Bronchial epithelial cell (primary cell): ENCODE results near the gene PIGQ. TPM values are rescaled to one million over a fixed set of nuclear protein-coding genes. Genes with fewer than 3 reads are reported as not detected.

ENCODE experiments used
- DNase-seq: peaks from one replicate; pipeline ENCODE4 v3.0.0-alpha.2; 2010; ENCODE audit warnings: low read depth
- FAIRE-seq: peaks from 2 replicates; lab custom pipeline; 2011; peaks lifted over from hg19 to GRCh38; lab: Jason Lieb, UNC
- H3K27me3 ChIP-seq: 2 replicates; pipeline ENCODE4 v1.5.1; 2011; ENCODE audit warnings: low read length; ENCODE audit not compliant: control insufficient read depth, insufficient read depth
- H3K36me3 ChIP-seq: 2 replicates; pipeline ENCODE4 v1.5.1; 2011; ENCODE audit warnings: low read length; ENCODE audit not compliant: control insufficient read depth, insufficient read depth
- H3K4me3 ChIP-seq: 2 replicates; pipeline ENCODE4 v1.5.1; 2011; ENCODE audit warnings: mild to moderate bottlenecking, low read depth, low read length, control low read depth
- total RNA-seq: library from RNA; depleted of rRNA; stranded (reverse); fragments of >200 nt; gene quantifications from 2 replicates; pipeline ENCODE4 v1.2.1, GENCODE V29; 2014
- TF ChIP-seq, protein P1 (sequence below): IDR thresholded peaks from 2 replicates; pipeline ENCODE4 v1.5.1; 2011; ENCODE audit warnings: mild to moderate bottlenecking, moderate library complexity, low read length, control low read depth, inconsistent platforms; ENCODE audit not compliant: insufficient read depth, severe bottlenecking

The PIGQ gene
- total RNA-seq, 1 donor from 2014 or later, result 17.9 TPM

DNA sequence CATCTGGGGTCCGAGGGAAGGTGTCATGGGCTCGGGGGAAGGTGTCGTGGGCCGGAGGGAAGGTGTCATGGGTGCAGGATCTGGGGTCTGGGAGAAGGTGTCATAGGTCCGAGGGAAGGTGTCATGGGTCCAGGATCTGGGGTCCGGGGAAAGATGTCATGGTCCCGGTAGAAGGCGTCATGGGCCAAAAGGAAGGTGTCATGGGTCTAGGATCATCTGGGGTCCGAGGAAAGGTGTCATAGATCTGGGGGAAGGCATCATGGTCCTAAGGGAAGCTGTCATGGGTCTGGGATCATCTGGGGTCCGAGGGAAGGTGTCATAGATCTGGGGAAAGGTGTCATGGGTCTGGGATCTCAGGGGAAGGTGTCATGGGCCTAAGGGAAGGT is 21.0 kb downstream of the PIGQ start:
- peaks cover 2% of the 10 kb centered on the region for H3K36me3 ChIP-seq
- TF ChIP-seq, protein P1, sequence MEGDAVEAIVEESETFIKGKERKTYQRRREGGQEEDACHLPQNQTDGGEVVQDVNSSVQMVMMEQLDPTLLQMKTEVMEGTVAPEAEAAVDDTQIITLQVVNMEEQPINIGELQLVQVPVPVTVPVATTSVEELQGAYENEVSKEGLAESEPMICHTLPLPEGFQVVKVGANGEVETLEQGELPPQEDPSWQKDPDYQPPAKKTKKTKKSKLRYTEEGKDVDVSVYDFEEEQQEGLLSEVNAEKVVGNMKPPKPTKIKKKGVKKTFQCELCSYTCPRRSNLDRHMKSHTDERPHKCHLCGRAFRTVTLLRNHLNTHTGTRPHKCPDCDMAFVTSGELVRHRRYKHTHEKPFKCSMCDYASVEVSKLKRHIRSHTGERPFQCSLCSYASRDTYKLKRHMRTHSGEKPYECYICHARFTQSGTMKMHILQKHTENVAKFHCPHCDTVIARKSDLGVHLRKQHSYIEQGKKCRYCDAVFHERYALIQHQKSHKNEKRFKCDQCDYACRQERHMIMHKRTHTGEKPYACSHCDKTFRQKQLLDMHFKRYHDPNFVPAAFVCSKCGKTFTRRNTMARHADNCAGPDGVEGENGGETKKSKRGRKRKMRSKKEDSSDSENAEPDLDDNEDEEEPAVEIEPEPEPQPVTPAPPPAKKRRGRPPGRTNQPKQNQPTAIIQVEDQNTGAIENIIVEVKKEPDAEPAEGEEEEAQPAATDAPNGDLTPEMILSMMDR, result no peak
- H3K27me3 ChIP-seq, result no peaks in the 10 kb centered on the region
- H3K4me3 ChIP-seq, result peak overlapping the region; percentile 82
- DNase-seq, result no peak
- no peak for FAIRE-seq

DNA sequence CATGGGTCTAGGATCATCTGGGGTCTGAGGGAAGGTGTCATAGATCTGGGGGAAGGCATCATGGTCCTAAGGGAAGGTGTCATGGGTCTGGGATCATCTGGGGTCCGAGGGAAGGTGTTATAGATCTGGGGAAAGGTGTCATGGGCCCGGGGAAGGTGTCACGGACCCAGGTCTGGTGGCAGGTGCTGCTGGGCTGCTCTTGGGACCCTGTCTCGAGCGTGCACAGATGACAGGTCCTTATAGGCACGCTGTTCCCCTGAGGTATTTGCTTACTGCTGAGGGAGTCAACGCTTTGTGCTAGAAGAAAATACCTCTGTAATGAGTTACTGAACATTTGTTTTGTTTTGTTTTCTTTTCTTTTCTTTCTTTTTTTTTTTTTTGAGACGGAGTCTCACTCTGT is 21.5 kb downstream of the PIGQ start:
- Histone ChIP-seq H3K36me3 (peaks cover 4% of the 10 kb centered on the region), H3K27me3 (no peaks in the 10 kb centered on the region), H3K4me3 (peak overlapping the region; percentile 82)
- DNase-seq, result no peak
- no peak for FAIRE-seq
- TF ChIP-seq, protein P1, result no peak

DNA sequence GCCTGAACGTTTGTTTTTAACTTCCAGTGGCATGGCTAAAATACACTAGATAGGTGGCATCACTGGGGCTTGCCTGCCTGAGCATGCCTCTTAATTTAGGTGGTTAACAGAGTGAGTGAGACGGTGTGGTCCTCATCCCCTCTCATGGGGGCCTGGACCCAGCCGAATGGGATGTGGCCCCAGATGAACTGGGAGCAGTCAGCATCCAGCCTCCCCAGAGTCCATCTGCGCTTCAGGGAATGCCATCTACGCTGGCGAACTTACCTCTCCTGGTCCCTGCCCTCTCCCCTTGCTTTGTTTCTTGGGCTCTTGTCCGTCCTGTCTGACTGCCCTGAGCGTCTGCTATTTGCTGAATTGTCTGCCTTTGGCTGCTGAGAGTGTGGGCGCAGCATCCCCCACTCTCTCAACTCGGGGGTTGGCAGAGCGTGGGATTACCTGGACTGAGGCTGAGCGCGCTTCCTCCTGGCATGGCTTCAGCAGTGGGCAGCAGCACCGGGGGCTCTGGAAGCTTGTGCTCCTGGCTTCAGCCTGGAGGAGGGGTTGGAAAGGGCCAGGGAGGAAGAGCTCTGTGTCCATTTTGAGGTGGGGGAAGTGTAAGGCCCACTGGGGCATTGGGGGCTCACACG is 22.2 kb downstream of the PIGQ start:
- DNase-seq (no peak), FAIRE-seq (no peak)
- no peaks in the 10 kb centered on the region for H3K27me3 ChIP-seq
- H3K36me3 ChIP-seq, result peaks cover 5% of the 10 kb centered on the region
- TF ChIP-seq, protein P1, result no peak
- peak overlapping the region; percentile 27 for H3K4me3 ChIP-seq

- no peaks in the 10 kb centered on the region for H3K27me3 ChIP-seq
- TF ChIP-seq, protein P1, result peak; percentile 90
- peak overlapping the region; percentile 27 for H3K4me3 ChIP-seq
- FAIRE-seq (no peak), DNase-seq (peak; percentile 95)
- peaks cover 5% of the 10 kb centered on the region for H3K36me3 ChIP-seq
These were observed 22.9 kb downstream of the PIGQ start for GRCh38 chr16:592518-593306.

- Histone ChIP-seq H3K36me3 (peaks cover 5% of the 10 kb centered on the region), H3K27me3 (no peaks in the 10 kb centered on the region), H3K4me3 (no peak overlapping the region)
- DNase-seq, result peak; percentile 90
- TF ChIP-seq, protein P1, result no peak
- FAIRE-seq, result peak; percentile 75
These were observed 23.6 kb downstream of the PIGQ start for GRCh38 chr16:593406-593805.
